Stomach (tissue), 9 donors: ENCODE measurements around the gene RAB7B. TPM values are rescaled to one million over a fixed set of nuclear protein-coding genes. Genes with fewer than 3 reads are reported as not detected.

ENCODE experiments used
- DNase-seq, 2 donors: peaks; one replicate each; pipeline versions ENCODE4 v3.0.0 to v3.0.0-alpha.2; 2013 to 2019
- H3K27ac ChIP-seq, 5 donors: fragments of 200-600 bp in 4 of 5; sonication (generic) in 4 of 5; one replicate each; pipeline ENCODE4 v1.5.1; 2013 to 2019; ENCODE audit warnings: mild to moderate bottlenecking in 1 of 5, moderate library complexity in 1 of 5
- H3K27me3 ChIP-seq, 3 donors: fragments of 200-600 bp; sonication (generic); one replicate each; pipeline ENCODE4 v1.5.1; 2017 to 2019; ENCODE audit warnings: mixed run types in 1 of 3
- H3K36me3 ChIP-seq, 4 donors: fragments of 200-600 bp; sonication (generic); 1 replicate in 3 of 4; 2 replicates in 1 of 4; pipeline ENCODE4 v1.5.1; 2016 to 2019
- H3K4me1 ChIP-seq, 4 donors: fragments of 200-600 bp; sonication (generic); one replicate each; pipeline ENCODE4 v1.5.1; 2016 to 2019
- H3K4me3 ChIP-seq, 4 donors: fragments of 200-600 bp; sonication (generic) in 3 of 4; one replicate each; pipeline ENCODE4 v1.5.1; 2016 to 2019; ENCODE audit warnings: mild to moderate bottlenecking in 1 of 4
- H3K9me3 ChIP-seq, 4 donors: fragments of 200-600 bp; sonication (generic); one replicate each; pipeline ENCODE4 v1.5.1; 2016 to 2019
- CTCF ChIP-seq, 7 experiments: fragments of 450-650 bp in 4 of 7; fragments of 200-600 bp in 3 of 7; sonication (generic) in 3 of 7; IDR thresholded peaks; one replicate each; pipeline ENCODE4 v1.5.1; 2016 to 2019; ENCODE audit warnings: antibody characterized with exemption in 7 of 7, control low read depth in 2 of 7, mild to moderate bottlenecking in 1 of 7
- EP300 ChIP-seq: sonication (generic); formaldehyde crosslinking; IDR thresholded peaks from one replicate; pipeline ENCODE4 v1.6.1; 2017; ENCODE audit warnings: antibody characterized with exemption
- POLR2A ChIP-seq, 4 donors: fragments of 450-650 bp; IDR thresholded peaks; one replicate each; pipeline ENCODE4 v1.6.1; 2016; ENCODE audit warnings: antibody characterized with exemption in 4 of 4, control low read depth in 2 of 4, mild to moderate bottlenecking in 1 of 4, moderate library complexity in 1 of 4
- POLR2AphosphoS5 ChIP-seq, 3 donors: sonication (generic); formaldehyde crosslinking; IDR thresholded peaks; one replicate each; pipeline ENCODE4 v1.6.1; 2016; ENCODE audit warnings: antibody characterized with exemption in 3 of 3
- WGBS, 5 donors: extraction: QIAGEN DNeasy Blood & Tissue Kit in 3 of 5; methylation state at CpG; one replicate each; pipeline versions ENCODE4 v1.1.5 to v1.1.7; 2013 to 2018; 5-methylcytosine and 5-hydroxymethylcytosine counted together
- intact Hi-C: fragments of 100-400 bp; cut with DNase I; formaldehyde crosslinking; loops from one replicate; pipeline ENCODE4 v1.15.1; 2023; ENCODE audit warnings: low total_unique reads
- polyA plus RNA-seq, 3 donors: library from polyadenylated mRNA; stranded (reverse); fragments of 200-250 nt; gene quantifications; one replicate each; pipeline ENCODE4 v1.2.3, GENCODE V29; 2013
- total RNA-seq, 5 donors: library from RNA; depleted of rRNA; stranded (reverse); fragments of >200 nt; gene quantifications; one replicate each; pipeline versions ENCODE4 v1.1.0 to v1.2.3, GENCODE V29; 2014 to 2016
- donor health status: healthy with polysubstance abuse.
- donor health status: Bipolar disorder and iron deficiency.
- donor health status: healthy.

Gene RAB7B
- total and polyA plus RNA-seq, 8 donors: 0.89 to 14.0 (median 6.2) TPM; not detected in 1

- 7 to 22% (median 14%) methylated on average over 1 of the region's 1 CpG for WGBS, 5 donors
- Histone ChIP-seq H3K4me3 (no peak overlapping the region), H3K4me1 (peaks cover 0 to 8% (median 3%) of the 10 kb centered on the region in 4 donors), H3K27me3 (peaks cover 0 to 2% (median 0%) of the 10 kb centered on the region in 3 donors), H3K36me3 (no peaks in the 10 kb centered on the region), H3K27ac (peak overlapping the region in 3 of 5 donors; percentile 14 to 23 (median 20)), H3K9me3 (no peaks in the 10 kb centered on the region)
- DNase-seq: no peak
- TF ChIP-seq EP300 (no peak), POLR2A (IDR thresholded peaks at IDR 0.05) (no peak), POLR2AphosphoS5 (IDR thresholded peaks at IDR 0.05) (no peak), CTCF (IDR thresholded peaks at IDR 0.05) (no peak)
- intact Hi-C loops: loop anchor here (10.0 kb wide), 1 partner anchor 176 kb away; no protein-coding TSS in a partner anchor
Observed at GRCh38 chr1:205970486-205970885, 32.7 kb downstream of the RAB7B start.

GRCh38 chr1:205969229-205969628 is 34.0 kb downstream of the RAB7B start:
- H3K9me3 ChIP-seq: no peaks in the 10 kb centered on the region
- peaks cover 0 to 7% (median 0%) of the 10 kb centered on the region in 3 donors for H3K27me3 ChIP-seq
- H3K4me3 ChIP-seq: no peak overlapping the region
- TF ChIP-seq POLR2A (IDR thresholded peaks at IDR 0.05) (no peak), CTCF (IDR thresholded peaks at IDR 0.05) (no peak), POLR2AphosphoS5 (IDR thresholded peaks at IDR 0.05) (no peak), EP300 (no peak)
- H3K4me1 ChIP-seq: peaks cover 0 to 4% (median 0%) of the 10 kb centered on the region in 4 donors
- intact Hi-C loops: no loop called here
- H3K27ac ChIP-seq: no peak overlapping the region
- no peak for DNase-seq
- H3K36me3 ChIP-seq: no peaks in the 10 kb centered on the region
- 84 to 91% (median 86%) methylated on average over 8 of the region's 8 CpGs for WGBS, 5 donors

- WGBS, 5 donors: 50 to 71% (median 53%) methylated on average over 10 of the region's 10 CpGs
- DNase-seq: no peak
- Histone ChIP-seq H3K4me1 (peaks cover 0 to 4% (median 0%) of the 10 kb centered on the region in 4 donors), H3K9me3 (no peaks in the 10 kb centered on the region), H3K27ac (no peak overlapping the region), H3K27me3 (peaks cover 0 to 7% (median 0%) of the 10 kb centered on the region in 3 donors), H3K4me3 (no peak overlapping the region), H3K36me3 (no peaks in the 10 kb centered on the region)
- intact Hi-C loops: no loop called here
- TF ChIP-seq POLR2AphosphoS5 (IDR thresholded peaks at IDR 0.05) (no peak), CTCF (IDR thresholded peaks at IDR 0.05) (no peak), EP300 (no peak), POLR2A (IDR thresholded peaks at IDR 0.05) (no peak)
Observed at GRCh38 chr1:205967554-205968335, 35.5 kb downstream of the RAB7B start.

- H3K27ac ChIP-seq: no peak overlapping the region
- H3K36me3 ChIP-seq: no peaks in the 10 kb centered on the region
- no peak for TF ChIP-seq CTCF (IDR thresholded peaks at IDR 0.05)
- no peak for TF ChIP-seq EP300
- TF ChIP-seq POLR2A (IDR thresholded peaks at IDR 0.05): no peak
- no peak for TF ChIP-seq POLR2AphosphoS5 (IDR thresholded peaks at IDR 0.05)
Observed at GRCh38 chr1:205965036-205965884, 37.9 kb downstream of the RAB7B start.

More at GRCh38 chr1:205965036-205965884, 37.9 kb downstream of the RAB7B start:
- H3K4me3 ChIP-seq: no peak overlapping the region
- H3K27me3 ChIP-seq: peaks cover 0 to 12% (median 0%) of the 10 kb centered on the region in 3 donors
- H3K9me3 ChIP-seq: no peaks in the 10 kb centered on the region
- 80 to 92% (median 87%) methylated on average over 11 to 13 of the region's 13 CpGs for WGBS, 5 donors
- H3K4me1 ChIP-seq: peaks cover 0 to 19% (median 6%) of the 10 kb centered on the region in 4 donors
- DNase-seq: no peak
- intact Hi-C loops: no loop called here
